Transverse colon (tissue), 4 donors: ENCODE data around the gene PCCA. TPM values are rescaled to one million over a fixed set of nuclear protein-coding genes. Genes with fewer than 3 reads are reported as not detected.
A peak's percentile ranks its signal among the peaks of the same experiment; 100 is the strongest.
"Not testable (repeated sequence)": the region's sequence is repeated elsewhere in the genome, so short reads cannot be mapped to it uniquely, and the experiment has no call there.

Source experiments
- DNase-seq: peaks from one replicate; pipeline ENCODE4 v3.0.0-alpha.2; 2019
- H3K27ac ChIP-seq, 4 donors: fragments of 200-600 bp; sonication (generic); 2 replicates each; pipeline ENCODE4 v1.5.1; 2016 to 2018; ENCODE audit warnings: inconsistent platforms in 4 of 4
- H3K27me3 ChIP-seq: fragments of 200-600 bp; sonication (generic); 2 replicates; pipeline ENCODE4 v1.5.1; 2017; ENCODE audit warnings: inconsistent platforms
- H3K36me3 ChIP-seq, 4 donors: fragments of 200-600 bp; sonication (generic); 2 replicates each; pipeline ENCODE4 v1.5.1; 2017 to 2019; ENCODE audit warnings: inconsistent platforms in 4 of 4
- H3K4me1 ChIP-seq, 4 donors: fragments of 200-600 bp; sonication (generic); 2 replicates each; pipeline ENCODE4 v1.5.1; 2017 to 2020; ENCODE audit warnings: inconsistent platforms in 4 of 4
- H3K4me3 ChIP-seq, 4 donors: fragments of 200-600 bp; sonication (generic); 1 replicate in 1 of 4; 2 replicates in 3 of 4; pipeline versions ENCODE4 v1.5.1 to v1.6.1; 2017 to 2019; ENCODE audit warnings: inconsistent platforms in 4 of 4
- H3K9me3 ChIP-seq, 2 donors: fragments of 200-600 bp; sonication (generic); 2 replicates each; pipeline ENCODE4 v1.5.1; 2017 to 2019; ENCODE audit warnings: inconsistent platforms in 2 of 2
- CTCF ChIP-seq, 5 experiments: fragments of 200-600 bp in 3 of 5; fragments of 450-650 bp in 2 of 5; sonication (generic) in 3 of 5; IDR thresholded peaks; 1 replicate in 2 of 5; 2 replicates in 3 of 5; pipeline ENCODE4 v1.5.1; 2016 to 2017; ENCODE audit warnings: antibody characterized with exemption in 5 of 5, inconsistent platforms in 3 of 5, mild to moderate bottlenecking in 2 of 5, moderate library complexity in 1 of 5
- EP300 ChIP-seq: sonication (generic); formaldehyde crosslinking; IDR thresholded peaks from one replicate; pipeline ENCODE4 v1.6.1; 2017; ENCODE audit warnings: antibody characterized with exemption, low read depth
- POLR2A ChIP-seq: fragments of 450-650 bp; IDR thresholded peaks from one replicate; pipeline ENCODE4 v1.6.1; 2016; ENCODE audit warnings: antibody characterized with exemption, mild to moderate bottlenecking, moderate library complexity
- POLR2AphosphoS5 ChIP-seq, 3 donors: sonication (generic); formaldehyde crosslinking; IDR thresholded peaks; one replicate each; pipeline ENCODE4 v1.6.1; 2016; ENCODE audit warnings: antibody characterized with exemption in 3 of 3
- WGBS, 2 donors: methylation state at CpG; one replicate each; pipeline ENCODE4 v1.1.5; 2018; ENCODE audit warnings: low coverage in 1 of 2; 5-methylcytosine and 5-hydroxymethylcytosine counted together
- in situ Hi-C, 4 donors: fragments of 200-750 bp; cut with MboI; loops; one replicate each; pipeline versions ENCODE4 v1.15.0 to v1.15.1; 2017; ENCODE audit warnings: low sequenced_read_pairs in 3 of 4, low pct_ligation_motif_present in 1 of 4, low pct_unique_long_range_greater_than_20kb in 1 of 4
- intact Hi-C: fragments of 100-400 bp; cut with DNase I; formaldehyde crosslinking; loops from one replicate; pipeline ENCODE4 v1.15.1; 2023; ENCODE audit warnings: low total_unique reads
- total RNA-seq, 4 donors: library from RNA; depleted of rRNA; stranded (reverse); fragments of >200 nt; gene quantifications; one replicate each; pipeline ENCODE4 v1.1.0, GENCODE V29; 2016

The PCCA gene
- total RNA-seq, 4 donors from 2014 or later = 13.1 to 87.8 (median 74.6) TPM

GRCh38 chr13:100139817-100140216, 50.9 kb downstream of the PCCA start:
- Histone ChIP-seq H3K9me3 (no peaks in the 10 kb centered on the region), H3K27me3 (no peaks in the 10 kb centered on the region), H3K27ac (peak overlapping the region in 3 of 4 donors; percentile 20 to 72 (median 45)), H3K4me3 (no peak overlapping the region), H3K36me3 (peaks cover 0 to 12% (median 0%) of the 10 kb centered on the region in 4 donors), H3K4me1 (peaks cover 0 to 32% (median 24%) of the 10 kb centered on the region in 4 donors)
- TF ChIP-seq POLR2AphosphoS5 (IDR thresholded peaks at IDR 0.05) (no peak), CTCF (IDR thresholded peaks at IDR 0.05) (no peak), POLR2A (no peak)
- 96 to 100% methylated on average over 1 of the region's 1 CpG for WGBS, 2 donors
- DNase-seq = no peak
- intact Hi-C loops (no loop called here), in situ Hi-C loops (no loop called here)

DNA sequence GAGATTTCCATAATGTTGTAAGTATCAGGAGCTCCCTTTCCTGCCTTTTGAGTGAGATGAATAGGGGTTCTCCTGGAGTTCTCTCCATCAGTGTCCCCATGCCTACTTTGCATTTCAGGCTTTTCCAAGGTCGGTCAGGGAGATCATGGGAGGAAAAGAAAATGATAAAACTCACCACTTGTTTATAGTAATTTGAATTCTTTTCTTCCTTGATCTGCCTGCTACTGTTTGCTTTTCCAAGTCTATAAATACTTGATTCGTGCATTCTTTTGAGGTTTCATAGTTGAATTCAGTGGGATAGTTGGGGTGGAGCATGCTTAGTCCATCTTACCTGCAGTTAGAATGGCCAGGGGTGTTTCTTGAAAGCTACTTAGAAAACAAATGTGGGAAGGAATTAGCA, 51.5 kb downstream of the PCCA start:
- DNase-seq = no peak
- intact Hi-C loops = no loop called here
- TF ChIP-seq EP300 (no peak), CTCF (IDR thresholded peaks at IDR 0.05) (no peak), POLR2A (no peak), POLR2AphosphoS5 (IDR thresholded peaks at IDR 0.05) (no peak)
- Histone ChIP-seq H3K4me3 (no peak overlapping the region), H3K4me1 (peaks cover 0 to 32% (median 24%) of the 10 kb centered on the region in 4 donors), H3K27ac (peak overlapping the region; percentile 20 to 72 (median 41)), H3K27me3 (no peaks in the 10 kb centered on the region), H3K36me3 (peaks cover 0 to 12% (median 0%) of the 10 kb centered on the region in 4 donors), H3K9me3 (no peaks in the 10 kb centered on the region)
- in situ Hi-C loops = no loop called here
- 38 to 46% methylated on average over 1 to 2 of the region's 2 CpGs for WGBS, 2 donors

GRCh38 chr13:100141461-100141961, 52.6 kb downstream of the PCCA start:
- 63 to 100% methylated on average over 1 to 5 of the region's 5 CpGs for WGBS, 2 donors
- Histone ChIP-seq H3K36me3 (peaks cover 0 to 12% (median 0%) of the 10 kb centered on the region in 4 donors), H3K4me1 (peaks cover 0 to 32% (median 24%) of the 10 kb centered on the region in 4 donors), H3K27ac (peak overlapping the region; percentile 20 to 72 (median 56))
- TF ChIP-seq POLR2AphosphoS5 (IDR thresholded peaks at IDR 0.05) = peak in 1 of 3 donors; percentile 12
- DNase-seq = peak; percentile 61
- H3K9me3 ChIP-seq, H3K4me3 ChIP-seq, intact Hi-C loops, in situ Hi-C loops, H3K27me3 ChIP-seq: not testable (repeated sequence)

DNA sequence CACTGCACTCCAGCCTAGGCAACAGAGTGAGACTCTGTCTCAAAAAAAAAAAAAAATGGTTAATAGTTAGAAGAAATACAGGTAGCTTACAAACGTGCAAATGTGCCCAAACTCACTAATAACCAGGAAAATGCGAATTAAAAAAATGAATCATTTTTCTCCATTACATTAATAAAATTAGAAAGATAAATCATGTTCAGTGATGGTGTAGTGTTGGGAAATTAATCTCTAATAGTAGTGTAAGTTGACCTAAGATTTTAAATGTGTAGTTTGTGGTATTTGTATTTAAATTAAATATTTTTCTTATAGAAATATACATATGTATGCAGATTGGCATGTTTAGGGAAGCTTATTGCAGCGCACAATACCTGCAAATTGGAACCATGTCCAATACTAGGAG, 57.6 kb downstream of the PCCA start:
- peaks cover 0 to 8% (median 3%) of the 10 kb centered on the region in 4 donors for H3K36me3 ChIP-seq
- no peaks in the 10 kb centered on the region for H3K27me3 ChIP-seq
- in situ Hi-C loops = no loop called here
- no peak for DNase-seq
- H3K9me3 ChIP-seq = peaks cover 0 to 5% of the 10 kb centered on the region in 2 donors
- intact Hi-C loops = no loop called here
- peaks cover 0 to 15% (median 9%) of the 10 kb centered on the region in 4 donors for H3K4me1 ChIP-seq
- H3K4me3 ChIP-seq = no peak overlapping the region
- WGBS, 2 donors = 95 to 100% methylated on average over 3 of the region's 3 CpGs
- no peak overlapping the region for H3K27ac ChIP-seq
- no peak for TF ChIP-seq EP300
- TF ChIP-seq POLR2AphosphoS5 (IDR thresholded peaks at IDR 0.05) = no peak
- TF ChIP-seq CTCF (IDR thresholded peaks at IDR 0.05) = no peak
- no peak for TF ChIP-seq POLR2A

- peaks cover 0 to 5% of the 10 kb centered on the region in 2 donors for H3K9me3 ChIP-seq
- 90 to 96% methylated on average over 2 to 4 of the region's 4 CpGs for WGBS, 2 donors
- DNase-seq = no peak
- H3K36me3 ChIP-seq = peaks cover 0 to 8% (median 3%) of the 10 kb centered on the region in 4 donors
- peaks cover 0 to 2% (median 0%) of the 10 kb centered on the region in 4 donors for H3K4me1 ChIP-seq
- no peaks in the 10 kb centered on the region for H3K27me3 ChIP-seq
- in situ Hi-C loops (no loop called here), intact Hi-C loops (no loop called here)
- H3K27ac ChIP-seq = no peak overlapping the region
- no peak overlapping the region for H3K4me3 ChIP-seq
- TF ChIP-seq POLR2AphosphoS5 (IDR thresholded peaks at IDR 0.05) = no peak
Observed at GRCh38 chr13:100147825-100148224, 58.9 kb downstream of the PCCA start.
